Hepatocyte (in vitro differentiated cells): ENCODE measurements around the gene NUDC. TPM values are rescaled to one million over a fixed set of nuclear protein-coding genes. Genes with fewer than 3 reads are reported as not detected.

ENCODE experiments used
- DNase-seq: peaks from one replicate; pipeline ENCODE4 v3.0.0-alpha.2; 2016; ENCODE audit warnings: low spot score
- H2AFZ ChIP-seq: fragments of 200-600 bp; sonication (generic); 2 replicates; pipeline ENCODE4 v1.6.0; 2016; ENCODE audit warnings: antibody characterized with exemption, mild to moderate bottlenecking
- H3K27ac ChIP-seq: fragments of 200-600 bp; sonication (generic); 2 replicates; pipeline ENCODE4 v1.5.1; 2016; ENCODE audit warnings: mild to moderate bottlenecking
- H3K27me3 ChIP-seq: fragments of 200-600 bp; sonication (generic); 2 replicates; pipeline ENCODE4 v1.6.1; 2016
- H3K36me3 ChIP-seq: fragments of 200-600 bp; sonication (generic); replicated peaks from 2 replicates; pipeline ENCODE4 v1.5.1; 2016; ENCODE audit warnings: low read depth; ENCODE audit not compliant: insufficient read depth
- H3K4me1 ChIP-seq: fragments of 200-600 bp; sonication (generic); 2 replicates; pipeline ENCODE4 v1.5.1; 2016; ENCODE audit warnings: mild to moderate bottlenecking, moderate library complexity; ENCODE audit not compliant: insufficient read depth
- H3K4me2 ChIP-seq: fragments of 200-600 bp; sonication (generic); 2 replicates; pipeline ENCODE4 v1.6.0; 2016
- H3K4me3 ChIP-seq: fragments of 200-600 bp; sonication (generic); 2 replicates; pipeline ENCODE4 v1.5.1; 2016; ENCODE audit warnings: mild to moderate bottlenecking
- H3K79me2 ChIP-seq: fragments of 200-600 bp; sonication (generic); 2 replicates; pipeline ENCODE4 v1.6.0; 2017; ENCODE audit warnings: mild to moderate bottlenecking
- H3K9me2 ChIP-seq: fragments of 200-600 bp; sonication (generic); replicated peaks from 2 replicates; pipeline ENCODE4 v1.6.0; 2017; ENCODE audit warnings: mild to moderate bottlenecking; ENCODE audit not compliant: insufficient read depth
- H3K9me3 ChIP-seq: fragments of 200-600 bp; sonication (generic); 2 replicates; pipeline ENCODE4 v1.5.1; 2016; ENCODE audit warnings: low read depth, mild to moderate bottlenecking
- H4K20me1 ChIP-seq: fragments of 200-600 bp; sonication (generic); 2 replicates; pipeline ENCODE4 v1.6.0; 2016; ENCODE audit warnings: mild to moderate bottlenecking; ENCODE audit not compliant: insufficient read depth, poor library complexity, severe bottlenecking
- EZH2 ChIP-seq: fragments of 200-600 bp; sonication (generic); IDR thresholded peaks from 2 replicates; pipeline ENCODE4 v1.6.1; 2016; ENCODE audit warnings: antibody characterized with exemption, mild to moderate bottlenecking, borderline replicate concordance
- EZH2phosphoT487 ChIP-seq: fragments of 200-600 bp; sonication (generic); IDR thresholded peaks from one replicate; pipeline ENCODE4 v1.6.1; 2018; ENCODE audit warnings: antibody characterized with exemption, mild to moderate bottlenecking, low read depth, moderate library complexity; ENCODE audit not compliant: unreplicated experiment, severe bottlenecking
- WGBS: methylation state at CpG from one replicate; pipeline ENCODE4 v1.1.6; 2016; ENCODE audit warnings: low lambda C conversion rate; ENCODE audit errors: missing lambda C conversion rate; 5-methylcytosine and 5-hydroxymethylcytosine counted together
- polyA plus RNA-seq: library from polyadenylated mRNA; unstranded; fragments of >200 nt; fragmentation: Nextera tagmentation; extraction: Ambion mirVana; gene quantifications from 2 replicates; pipeline ENCODE4 v1.2.1, GENCODE V29; 2016
- total RNA-seq: library from RNA; depleted of rRNA; stranded (reverse); fragments of >200 nt; gene quantifications from 2 replicates; pipeline ENCODE4 v1.2.3, GENCODE V29; 2014
- TF ChIP-seq, protein P1 (sequence below): fragments of 200-600 bp; sonication (generic); IDR thresholded peaks from 2 replicates; pipeline ENCODE4 v1.5.1; 2016; ENCODE audit warnings: antibody characterized with exemption, mild to moderate bottlenecking; ENCODE audit not compliant: poor library complexity

Gene NUDC
- total and polyA plus RNA-seq, 2 experiments from 2014 or later, result 34.4 to 127 TPM

DNA sequence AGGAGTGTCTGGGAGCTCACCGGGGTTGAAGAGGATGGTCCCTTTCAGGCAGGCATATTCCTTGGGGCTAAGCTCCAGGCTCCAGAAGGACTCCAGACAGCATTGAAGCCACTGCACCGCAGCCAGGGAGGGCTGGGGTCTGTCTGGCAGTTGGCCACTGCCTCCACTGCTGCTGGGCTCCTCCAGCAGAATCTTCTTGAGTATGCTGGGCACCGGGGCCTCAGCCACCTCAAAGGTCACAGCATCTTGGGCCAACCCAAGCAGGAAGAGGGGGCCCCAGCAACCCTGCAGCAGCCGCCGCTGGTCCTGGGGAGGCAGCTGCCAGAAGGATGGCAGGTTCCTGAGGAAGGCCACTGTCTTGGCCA is 8.2 kb upstream of the NUDC start:
- no peak overlapping the region for H3K4me3 ChIP-seq
- DNase-seq, result no peak
- H2AFZ ChIP-seq, result no peak overlapping the region
- H3K36me3 ChIP-seq, result no peaks in the 10 kb centered on the region
- peak overlapping the region; percentile 70 for H3K4me2 ChIP-seq
- no peaks in the 10 kb centered on the region for H3K9me2 ChIP-seq
- no peaks in the 10 kb centered on the region for H4K20me1 ChIP-seq
- H3K9me3 ChIP-seq, result no peaks in the 10 kb centered on the region
- WGBS, result 85% methylated on average over 5 of the region's 5 CpGs
- no peaks in the 10 kb centered on the region for H3K27me3 ChIP-seq
- H3K4me1 ChIP-seq, result peaks cover 36% of the 10 kb centered on the region
- H3K27ac ChIP-seq, result peak overlapping the region; percentile 93
- H3K79me2 ChIP-seq, result peaks cover 18% of the 10 kb centered on the region
- TF ChIP-seq EZH2 (no peak), EZH2phosphoT487 (no peak)
- TF ChIP-seq, protein P1, sequence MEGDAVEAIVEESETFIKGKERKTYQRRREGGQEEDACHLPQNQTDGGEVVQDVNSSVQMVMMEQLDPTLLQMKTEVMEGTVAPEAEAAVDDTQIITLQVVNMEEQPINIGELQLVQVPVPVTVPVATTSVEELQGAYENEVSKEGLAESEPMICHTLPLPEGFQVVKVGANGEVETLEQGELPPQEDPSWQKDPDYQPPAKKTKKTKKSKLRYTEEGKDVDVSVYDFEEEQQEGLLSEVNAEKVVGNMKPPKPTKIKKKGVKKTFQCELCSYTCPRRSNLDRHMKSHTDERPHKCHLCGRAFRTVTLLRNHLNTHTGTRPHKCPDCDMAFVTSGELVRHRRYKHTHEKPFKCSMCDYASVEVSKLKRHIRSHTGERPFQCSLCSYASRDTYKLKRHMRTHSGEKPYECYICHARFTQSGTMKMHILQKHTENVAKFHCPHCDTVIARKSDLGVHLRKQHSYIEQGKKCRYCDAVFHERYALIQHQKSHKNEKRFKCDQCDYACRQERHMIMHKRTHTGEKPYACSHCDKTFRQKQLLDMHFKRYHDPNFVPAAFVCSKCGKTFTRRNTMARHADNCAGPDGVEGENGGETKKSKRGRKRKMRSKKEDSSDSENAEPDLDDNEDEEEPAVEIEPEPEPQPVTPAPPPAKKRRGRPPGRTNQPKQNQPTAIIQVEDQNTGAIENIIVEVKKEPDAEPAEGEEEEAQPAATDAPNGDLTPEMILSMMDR, result no peak

DNA sequence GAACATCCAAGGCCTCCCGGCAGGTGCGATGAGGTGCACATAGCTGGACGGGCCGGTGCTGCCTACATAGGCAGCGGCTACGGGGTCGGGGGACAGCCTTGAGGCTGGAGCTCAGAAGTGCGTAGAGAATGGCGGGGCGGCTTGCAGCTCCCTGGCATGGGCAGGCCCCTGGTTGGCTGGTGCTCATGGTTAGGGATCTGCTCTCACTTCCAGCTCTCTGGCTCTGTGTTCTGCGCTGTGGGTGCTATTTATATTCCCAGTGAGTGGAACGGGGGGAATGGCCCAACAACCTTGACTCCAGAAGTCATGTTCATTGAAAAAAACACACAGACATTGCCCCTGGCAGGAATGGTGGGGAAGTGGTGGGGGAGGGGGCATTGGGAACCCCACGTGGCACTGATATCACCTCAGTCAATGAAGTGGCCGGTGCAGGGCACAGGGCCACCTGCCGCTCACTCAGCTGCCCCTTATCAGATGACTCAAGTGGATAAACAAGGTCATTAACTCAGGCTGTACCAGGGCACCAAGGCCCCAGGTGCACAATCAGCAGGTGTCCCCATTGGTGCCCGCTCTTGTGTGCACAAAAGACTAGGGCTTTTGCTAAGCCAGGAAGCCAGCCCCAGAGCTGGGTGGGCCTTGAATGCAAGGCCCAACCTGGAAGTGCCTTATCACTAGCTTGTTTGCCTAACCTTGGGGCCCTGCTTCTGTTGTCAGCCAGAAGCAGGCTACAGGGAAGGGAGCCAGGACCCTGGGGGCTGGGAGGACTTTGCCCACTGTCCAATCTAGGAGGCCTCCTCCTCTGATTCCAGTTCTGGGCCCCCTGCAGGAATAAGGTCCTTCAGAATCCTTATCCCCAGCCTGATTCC is 7.6 kb upstream of the NUDC start, which contains the start of gene NR0B2:
TSS of gene NR0B2 (minus strand) at position 222 of the 866 bp plus-strand sequence. CDS start at position 187, 35 bp downstream.
- Histone ChIP-seq H3K27me3 (no peaks in the 10 kb centered on the region), H3K4me2 (peak within 1 kb of the TSS; percentile 70), H3K9me3 (no peaks in the 10 kb centered on the region), H3K79me2 (peaks cover 18% of the 10 kb centered on the region), H3K4me1 (peaks cover 36% of the 10 kb centered on the region), H2AFZ (no peak within 1 kb of the TSS), H3K4me3 (peak within 1 kb of the TSS; percentile 6), H3K27ac (peak within 1 kb of the TSS; percentile 93), H3K36me3 (no peaks in the 10 kb centered on the region), H4K20me1 (no peaks in the 10 kb centered on the region), H3K9me2 (no peaks in the 10 kb centered on the region)
- DNase-seq, result peak; percentile 90
- 66% methylated on average over 16 of the region's 16 CpGs for WGBS
- peak; percentile 29 for TF ChIP-seq EZH2phosphoT487
- TF ChIP-seq, protein P1, result no peak

DNA sequence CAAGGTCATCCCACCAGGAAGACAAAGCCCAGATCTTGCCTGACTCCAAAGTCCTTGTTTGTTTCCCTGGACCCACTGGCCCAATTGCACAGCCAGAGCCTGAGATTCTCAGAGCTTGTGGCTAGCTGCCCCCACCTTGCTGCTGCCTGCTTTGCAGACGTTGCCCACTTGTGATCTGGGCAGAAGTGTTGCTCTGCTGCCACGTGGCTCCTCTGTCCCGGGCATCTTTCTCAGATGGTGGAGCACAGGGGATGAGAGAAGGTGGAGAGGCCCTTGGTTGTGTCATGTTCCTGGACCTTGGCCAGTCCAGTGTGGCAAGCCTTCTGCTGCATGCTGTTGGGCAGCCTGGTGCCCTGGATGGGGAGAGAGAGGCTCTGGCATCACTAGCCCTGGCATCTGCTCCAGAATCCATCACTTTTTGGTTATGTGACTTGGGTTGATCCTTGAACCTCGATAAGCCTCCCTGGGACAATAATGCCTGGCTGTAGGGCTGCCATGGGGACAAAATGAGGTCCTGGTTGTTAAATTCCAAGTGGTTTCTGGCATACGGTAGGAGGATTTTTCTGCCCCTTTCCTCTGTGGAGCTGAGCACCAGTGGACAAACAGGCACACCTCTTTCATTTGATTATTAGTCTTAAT is 6.2 kb upstream of the NUDC start:
- peaks cover 32% of the 10 kb centered on the region for H3K4me1 ChIP-seq
- H3K36me3 ChIP-seq, result no peaks in the 10 kb centered on the region
- TF ChIP-seq, protein P1, result no peak
- TF ChIP-seq EZH2, result no peak
- no peak for TF ChIP-seq EZH2phosphoT487
- peak overlapping the region; percentile 58 for H3K4me2 ChIP-seq
- H3K27ac ChIP-seq, result peak overlapping the region; percentile 93
- H4K20me1 ChIP-seq, result no peaks in the 10 kb centered on the region
- DNase-seq, result no peak
- no peak overlapping the region for H3K4me3 ChIP-seq
- no peak overlapping the region for H2AFZ ChIP-seq
- peaks cover 18% of the 10 kb centered on the region for H3K79me2 ChIP-seq
- H3K27me3 ChIP-seq, result no peaks in the 10 kb centered on the region
- H3K9me3 ChIP-seq, result no peaks in the 10 kb centered on the region
- WGBS, result 74% methylated on average over 5 of the region's 5 CpGs
- H3K9me2 ChIP-seq, result no peaks in the 10 kb centered on the region
